Neural cell (in vitro differentiated cells): Measurements from ENCODE around the gene TMEM212.

Source experiments
- EZH2 ChIP-seq: fragments of 200-600, 300-800 bp; shearing (Covaris generic), sonication (generic); IDR thresholded peaks from 2 replicates; pipeline ENCODE4 v1.6.1; 2014; ENCODE audit warnings: antibody characterized with exemption, low read length, borderline replicate concordance, mild to moderate bottlenecking; ENCODE audit not compliant: insufficient read depth, poor library complexity, severe bottlenecking
- POLR2AphosphoS5 ChIP-seq: IDR thresholded peaks from 2 replicates; pipeline ENCODE4 v1.6.1; 2012
- SMC3 ChIP-seq: fragments of 450-650 bp; conservative IDR thresholded peaks from 2 replicates; pipeline ENCODE4 v1.6.1; 2014; ENCODE audit warnings: antibody characterized with exemption, mild to moderate bottlenecking, moderate library complexity; ENCODE audit not compliant: poor library complexity
- TF ChIP-seq, protein P1 (sequence below): fragments of 450-650 bp; IDR thresholded peaks from 2 replicates; pipeline ENCODE4 v1.5.1; 2014; ENCODE audit warnings: antibody characterized with exemption, mild to moderate bottlenecking, moderate library complexity; ENCODE audit not compliant: poor library complexity, severe bottlenecking

DNA sequence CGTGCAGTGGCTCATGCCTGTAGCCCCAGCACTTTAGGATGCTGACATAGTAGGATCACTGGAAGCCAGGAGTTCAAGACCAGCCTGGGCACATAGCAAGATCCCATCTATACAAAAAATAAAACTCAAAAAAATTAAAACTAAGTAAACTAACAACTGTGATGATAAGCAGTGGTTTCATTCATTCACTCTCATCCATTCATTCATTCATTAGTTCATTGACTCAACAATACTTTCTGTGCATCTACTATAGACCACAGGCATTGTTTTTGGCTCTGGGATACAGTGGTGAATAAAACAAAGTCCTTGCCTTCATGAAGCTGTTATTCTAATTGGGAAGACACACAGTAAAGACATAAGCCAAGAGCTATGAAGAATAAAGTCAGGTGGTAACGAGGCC is 7.5 kb upstream of the TMEM212 start:
- TF ChIP-seq, protein P1, sequence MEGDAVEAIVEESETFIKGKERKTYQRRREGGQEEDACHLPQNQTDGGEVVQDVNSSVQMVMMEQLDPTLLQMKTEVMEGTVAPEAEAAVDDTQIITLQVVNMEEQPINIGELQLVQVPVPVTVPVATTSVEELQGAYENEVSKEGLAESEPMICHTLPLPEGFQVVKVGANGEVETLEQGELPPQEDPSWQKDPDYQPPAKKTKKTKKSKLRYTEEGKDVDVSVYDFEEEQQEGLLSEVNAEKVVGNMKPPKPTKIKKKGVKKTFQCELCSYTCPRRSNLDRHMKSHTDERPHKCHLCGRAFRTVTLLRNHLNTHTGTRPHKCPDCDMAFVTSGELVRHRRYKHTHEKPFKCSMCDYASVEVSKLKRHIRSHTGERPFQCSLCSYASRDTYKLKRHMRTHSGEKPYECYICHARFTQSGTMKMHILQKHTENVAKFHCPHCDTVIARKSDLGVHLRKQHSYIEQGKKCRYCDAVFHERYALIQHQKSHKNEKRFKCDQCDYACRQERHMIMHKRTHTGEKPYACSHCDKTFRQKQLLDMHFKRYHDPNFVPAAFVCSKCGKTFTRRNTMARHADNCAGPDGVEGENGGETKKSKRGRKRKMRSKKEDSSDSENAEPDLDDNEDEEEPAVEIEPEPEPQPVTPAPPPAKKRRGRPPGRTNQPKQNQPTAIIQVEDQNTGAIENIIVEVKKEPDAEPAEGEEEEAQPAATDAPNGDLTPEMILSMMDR: no peak
- TF ChIP-seq POLR2AphosphoS5 (no peak), SMC3 (no peak), EZH2 (no peak)
